ENCODE results near the gene PHKA1. TPM values are rescaled to one million over a fixed set of nuclear protein-coding genes. Genes with fewer than 3 reads are reported as not detected.
"Not testable (repeated sequence)": the region's sequence is repeated elsewhere in the genome, so short reads cannot be mapped to it uniquely, and the experiment has no call there.

PHKA1 gene
- total RNA-seq, 6 donors from 2014 or later, result 2.3 to 10.5 (median 3.4) TPM

- H3K9me3 ChIP-seq, result no peaks in the 10 kb centered on the region
- 88 to 96% methylated on average over 2 of the region's 2 CpGs for WGBS, 2 donors
Observed at GRCh38 chrX:72566448-72566847, 147.7 kb downstream of the PHKA1 start.

GRCh38 chrX:72559655-72560054, 154.5 kb downstream of the PHKA1 start:
- H3K9me3 ChIP-seq; H3K36me3 ChIP-seq; H3K27me3 ChIP-seq; H3K4me1 ChIP-seq; H3K27ac ChIP-seq; H3K4me3 ChIP-seq; ATAC-seq (ENCODE audit: low FRiP score in 2 of 2): not testable (repeated sequence)
- DNase-seq, result peak in 1 of 2 donors; percentile 32
- 94% methylated on average over 16 of the region's 28 CpGs; no CpG with 5 or more reads in 1 of the 2 donors for WGBS, 2 donors

More at GRCh38 chrX:72566448-72566847, 147.7 kb downstream of the PHKA1 start:
- no peaks in the 10 kb centered on the region for H3K27me3 ChIP-seq
- H3K4me1 ChIP-seq, result no peaks in the 10 kb centered on the region
- peaks cover 0 to 25% (median 9%) of the 10 kb centered on the region in 4 donors for H3K36me3 ChIP-seq
- DNase-seq (no peak), ATAC-seq (ENCODE audit: low FRiP score in 2 of 2) (no peak)
- no peak overlapping the region for H3K27ac ChIP-seq
- TF ChIP-seq POLR2A (IDR thresholded peaks at IDR 0.05) (no peak), EP300 (IDR thresholded peaks at IDR 0.05) (no peak)
- no peak overlapping the region for H3K4me3 ChIP-seq

- DNase-seq, result peak in 1 of 2 donors; percentile 12
- WGBS, 2 donors, result 70% methylated on average over 11 of the region's 16 CpGs; no CpG with 5 or more reads in 1 of the 2 donors
- no peaks in the 10 kb centered on the region for H3K9me3 ChIP-seq
- H3K4me3 ChIP-seq, result no peak overlapping the region
- no peak for ATAC-seq (ENCODE audit: low FRiP score in 2 of 2)
- H3K27me3 ChIP-seq, result no peaks in the 10 kb centered on the region
- TF ChIP-seq POLR2A (IDR thresholded peaks at IDR 0.05), result no peak
- no peak for TF ChIP-seq POLR2AphosphoS5 (IDR thresholded peaks at IDR 0.05)
- no peak for TF ChIP-seq CTCF (IDR thresholded peaks at IDR 0.05)
- no peak for TF ChIP-seq EP300 (IDR thresholded peaks at IDR 0.05)
- no peaks in the 10 kb centered on the region for H3K4me1 ChIP-seq
- no peaks in the 10 kb centered on the region for H3K36me3 ChIP-seq
- no peak overlapping the region for H3K27ac ChIP-seq
Observed at GRCh38 chrX:72554448-72555140, 159.5 kb downstream of the PHKA1 start.

GRCh38 chrX:72552443-72552842, 161.7 kb downstream of the PHKA1 start:
- ATAC-seq (ENCODE audit: low FRiP score in 2 of 2) (peak in 1 of 2 donors; percentile 66), DNase-seq (peak in 1 of 2 donors; percentile 65)
- not testable (repeated sequence) for H3K4me1 ChIP-seq, H3K27me3 ChIP-seq, H3K27ac ChIP-seq, H3K9me3 ChIP-seq, H3K36me3 ChIP-seq, H3K4me3 ChIP-seq
- WGBS, 2 donors, result 65 to 79% methylated on average over 6 of the region's 6 CpGs

GRCh38 chrX:72545990-72546389, 168.1 kb downstream of the PHKA1 start:
- Histone ChIP-seq H3K4me3 (no peak overlapping the region), H3K9me3 (no peaks in the 10 kb centered on the region), H3K27ac (no peak overlapping the region), H3K27me3 (no peaks in the 10 kb centered on the region), H3K4me1 (no peaks in the 10 kb centered on the region), H3K36me3 (no peaks in the 10 kb centered on the region)
- no peak for ATAC-seq (ENCODE audit: low FRiP score in 2 of 2)
- no peak for TF ChIP-seq POLR2AphosphoS5 (IDR thresholded peaks at IDR 0.05)
- TF ChIP-seq EP300 (IDR thresholded peaks at IDR 0.05), result no peak
- no peak for TF ChIP-seq CTCF (IDR thresholded peaks at IDR 0.05)
- TF ChIP-seq POLR2A (IDR thresholded peaks at IDR 0.05), result no peak
- no peak for DNase-seq

GRCh38 chrX:72540318-72540717, 173.8 kb downstream of the PHKA1 start:
- H3K27ac ChIP-seq, result no peak overlapping the region
- DNase-seq (no peak), ATAC-seq (ENCODE audit: low FRiP score in 2 of 2) (peak in 1 of 2 donors; percentile 39)
- TF ChIP-seq CTCF (IDR thresholded peaks at IDR 0.05) (peak in 1 of 6 experiments; percentile 11), EP300 (IDR thresholded peaks at IDR 0.05) (no peak), POLR2AphosphoS5 (IDR thresholded peaks at IDR 0.05) (no peak)
- no peaks in the 10 kb centered on the region for H3K36me3 ChIP-seq
- no peaks in the 10 kb centered on the region for H3K9me3 ChIP-seq
- 14 to 24% methylated on average over 5 of the region's 5 CpGs for WGBS, 2 donors
- no peak overlapping the region for H3K4me3 ChIP-seq
- no peaks in the 10 kb centered on the region for H3K4me1 ChIP-seq
- no peaks in the 10 kb centered on the region for H3K27me3 ChIP-seq
